SKM-1 (cell line): ENCODE data around the gene AKT1.

ENCODE experiments used
- DNase-seq: peaks from one replicate; lab custom pipeline; 2025; ENCODE audit not compliant: unreplicated experiment; lab: John Stamatoyannopoulos, UW

Gene AKT1

DNA sequence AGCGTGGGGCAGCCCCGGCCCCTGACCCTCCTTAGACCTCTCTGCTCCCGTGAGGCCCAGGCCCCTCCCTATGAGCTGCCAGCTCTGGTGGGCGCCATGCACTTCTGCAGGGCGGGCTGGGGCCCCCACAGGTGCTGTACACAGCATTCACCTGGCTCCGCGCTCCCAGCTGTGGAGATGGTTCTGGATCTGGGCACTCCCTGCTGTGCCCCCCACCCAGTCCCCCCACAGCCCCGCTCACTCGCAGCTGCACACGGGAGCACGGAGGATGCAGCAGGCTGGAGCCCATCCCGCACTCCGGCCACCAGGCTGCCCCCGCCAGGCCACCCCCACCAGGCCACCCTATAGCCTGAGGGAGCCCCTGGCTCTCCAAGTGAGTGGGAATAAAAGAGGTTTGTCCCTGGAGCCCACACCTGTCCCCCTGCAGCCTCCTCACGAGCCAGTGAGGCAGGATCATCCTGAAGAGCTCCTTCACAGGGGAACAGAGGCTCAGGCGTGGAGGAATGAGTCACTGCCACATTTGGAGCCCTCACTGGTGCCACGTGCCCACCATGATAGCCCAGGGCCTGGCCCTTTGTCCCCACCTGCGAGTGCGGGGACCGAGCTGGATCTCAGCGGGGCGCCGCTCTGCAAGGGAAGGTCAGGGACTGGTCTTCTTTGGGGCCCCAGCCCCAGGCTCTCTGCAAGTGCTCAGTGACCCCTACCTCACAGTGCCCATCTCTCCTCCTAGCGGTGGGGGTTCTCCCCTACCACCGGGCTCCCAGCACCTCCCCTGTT, 69.6 kb downstream of the AKT1 start:
- DNase-seq: no peak

DNA sequence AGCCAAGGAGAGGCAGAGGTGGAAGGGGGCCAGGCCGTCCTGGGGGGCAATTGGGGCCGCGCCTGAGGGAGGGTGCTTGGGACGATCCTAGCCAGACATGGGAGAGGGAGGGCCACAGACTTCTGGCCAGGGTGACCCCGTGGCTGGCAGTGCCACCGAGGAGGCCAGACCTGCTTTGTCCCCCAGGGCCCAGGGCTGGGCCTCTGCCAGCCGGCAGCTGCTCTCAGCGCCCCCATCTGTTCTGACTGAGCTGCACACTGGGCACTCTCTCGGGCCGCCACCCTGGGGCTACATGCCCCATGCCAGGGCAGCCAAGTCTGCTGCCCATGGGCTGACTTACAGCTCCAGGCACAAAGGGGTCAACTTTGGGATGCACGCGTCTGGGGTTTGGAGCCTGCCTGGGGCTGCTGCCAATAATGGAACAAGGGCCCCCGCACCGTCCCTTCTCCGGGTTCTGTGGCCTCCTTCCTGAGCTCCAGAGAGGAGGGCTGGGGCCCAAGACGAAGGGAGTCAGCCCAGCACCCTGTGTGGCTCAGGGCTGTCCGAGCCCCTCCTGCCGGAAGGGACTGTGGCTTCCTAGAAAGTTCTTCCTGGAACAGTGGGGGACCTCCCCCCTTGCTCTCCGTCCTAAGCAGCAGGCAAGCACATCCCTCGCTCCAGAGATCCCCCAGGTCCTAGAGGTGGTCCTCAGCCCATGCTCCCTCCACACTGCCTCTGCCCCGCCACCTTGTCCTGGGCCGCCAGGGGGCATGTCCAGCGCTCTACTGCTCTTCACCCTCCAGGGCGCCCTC, 70.4 kb downstream of the AKT1 start:
- DNase-seq: no peak

DNA sequence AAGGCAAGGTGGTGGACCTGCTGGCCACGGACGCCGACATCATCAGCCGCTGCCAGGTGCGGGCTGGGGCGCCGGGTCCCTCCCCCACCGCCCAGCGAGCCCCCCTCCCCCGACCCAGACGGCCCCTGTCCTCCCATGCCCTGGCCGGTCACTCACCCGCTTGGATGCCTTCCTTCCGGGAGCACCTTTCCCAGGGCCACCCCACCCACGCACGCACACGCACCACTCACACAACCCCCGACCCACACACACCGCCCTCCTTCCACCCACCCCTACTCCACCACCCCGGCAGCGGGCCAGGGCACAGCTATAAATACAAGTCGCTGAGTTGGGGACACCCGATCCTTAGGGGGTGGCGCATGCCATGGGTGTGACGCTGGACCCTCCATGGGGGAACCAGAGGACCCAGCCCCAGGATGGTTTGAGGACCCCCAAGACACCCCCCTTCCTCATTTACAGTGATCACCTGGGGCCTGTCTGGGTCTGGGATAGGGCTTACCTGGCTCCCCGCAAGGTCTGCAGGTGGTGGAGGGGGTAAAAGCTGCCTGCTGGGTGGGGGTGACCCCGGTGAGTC, 71.1 kb downstream of the AKT1 start:
- DNase-seq: no peak

- no peak for DNase-seq
These were observed 71.7 kb downstream of the AKT1 start, which contains the start of gene ADSS1 for GRCh38 chr14:104723651-104724406. Gene ADSS1, plus strand, starts transcription at chr14:104724229. Its CDS starts 42 bp downstream, at chr14:104724271.

GRCh38 chr14:104722938-104723650, 72.5 kb downstream of the AKT1 start:
- DNase-seq: peak; percentile 11

DNA sequence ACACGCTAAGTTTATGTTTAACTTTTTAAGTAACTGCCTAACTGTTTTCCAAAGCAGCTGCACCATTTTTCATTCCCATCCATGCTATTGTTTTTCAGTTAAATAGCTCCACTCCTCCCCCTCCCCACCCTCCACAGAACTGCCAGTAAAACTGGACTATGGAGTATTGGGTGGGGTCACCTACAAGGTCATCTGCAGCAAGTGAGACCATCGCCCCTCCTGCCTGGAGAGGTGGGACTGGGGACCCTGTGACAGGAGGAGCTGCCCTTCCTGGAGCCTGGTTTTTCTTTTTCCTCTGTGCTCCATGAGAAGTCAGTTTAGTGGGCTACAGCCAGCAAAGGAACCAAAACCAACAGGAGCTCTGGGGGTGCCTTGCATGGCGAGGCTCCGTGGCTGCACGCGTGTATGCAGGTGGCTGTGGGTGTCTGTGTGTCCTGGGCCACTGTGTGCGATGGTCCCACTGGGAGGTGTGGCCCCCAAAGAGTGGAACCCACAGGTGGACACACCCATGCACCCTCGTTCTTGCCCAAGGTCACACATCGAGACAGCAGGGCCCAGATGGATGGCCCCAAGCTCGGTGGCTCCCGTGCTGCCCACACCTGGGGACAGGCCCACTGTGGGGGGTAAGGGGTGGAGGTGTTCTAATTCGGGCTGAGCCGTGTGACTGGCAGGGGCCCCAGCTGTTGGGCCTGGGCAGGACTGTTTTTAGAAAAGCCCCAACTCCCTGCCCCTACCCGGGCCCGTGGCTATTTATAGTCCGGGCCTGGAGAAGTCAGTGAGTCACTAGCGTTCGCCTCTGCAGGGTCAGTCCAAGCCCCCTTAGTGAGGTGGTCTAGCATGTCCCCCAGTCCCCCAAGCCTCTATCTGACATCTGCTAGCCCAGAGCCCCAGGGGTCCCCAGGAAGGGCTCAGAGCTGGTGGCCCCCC, 73.8 kb downstream of the AKT1 start:
- no peak for DNase-seq
